ENCODE data around the gene MS4A15.
"Not testable (repeated sequence)": the region's sequence is repeated elsewhere in the genome, so short reads cannot be mapped to it uniquely, and the experiment has no call there.

Gene MS4A15

GRCh38 chr11:60810151-60810550, 53.5 kb downstream of the MS4A15 start:
- no peak for DNase-seq

GRCh38 chr11:60810569-60810968, 53.9 kb downstream of the MS4A15 start:
- DNase-seq, result no peak

GRCh38 chr11:60813324-60813723, 56.7 kb downstream of the MS4A15 start:
- peak; percentile 13 to 19 for DNase-seq

- DNase-seq, result no peak
Measured at GRCh38 chr11:60814112-60814511, 57.4 kb downstream of the MS4A15 start.

GRCh38 chr11:60816590-60817157, 60.0 kb downstream of the MS4A15 start:
- DNase-seq, result no peak

GRCh38 chr11:60818057-60818456, 61.4 kb downstream of the MS4A15 start:
- no peak for DNase-seq

GRCh38 chr11:60821827-60822599, 65.3 kb downstream of the MS4A15 start:
- DNase-seq, result no peak

GRCh38 chr11:60823745-60824306, 67.2 kb downstream of the MS4A15 start:
- DNase-seq, result not testable (repeated sequence)

GRCh38 chr11:60825118-60825517, 68.5 kb downstream of the MS4A15 start:
- no peak for DNase-seq

- DNase-seq, result no peak
Measured at GRCh38 chr11:60825790-60826189, 69.1 kb downstream of the MS4A15 start.

Data from inflammatory macrophage (primary cell).